Neural cell (in vitro differentiated cells): ENCODE results near the gene NFATC3.

ENCODE experiments used
- EP300 ChIP-seq: fragments of 450-650 bp; conservative IDR thresholded peaks from 2 replicates; pipeline ENCODE4 v1.6.1; 2014; ENCODE audit warnings: antibody characterized with exemption, mild to moderate bottlenecking, moderate library complexity; ENCODE audit not compliant: poor library complexity, severe bottlenecking
- EZH2 ChIP-seq: fragments of 200-600, 300-800 bp; shearing (Covaris generic), sonication (generic); IDR thresholded peaks from 2 replicates; pipeline ENCODE4 v1.6.1; 2014; ENCODE audit warnings: antibody characterized with exemption, low read length, borderline replicate concordance, mild to moderate bottlenecking; ENCODE audit not compliant: insufficient read depth, poor library complexity, severe bottlenecking
- POLR2AphosphoS5 ChIP-seq: IDR thresholded peaks from 2 replicates; pipeline ENCODE4 v1.6.1; 2012
- RAD21 ChIP-seq: fragments of 450-650 bp; conservative IDR thresholded peaks from 2 replicates; pipeline ENCODE4 v1.6.1; 2014; ENCODE audit warnings: antibody characterized with exemption, mild to moderate bottlenecking, moderate library complexity
- SMC3 ChIP-seq: fragments of 450-650 bp; conservative IDR thresholded peaks from 2 replicates; pipeline ENCODE4 v1.6.1; 2014; ENCODE audit warnings: antibody characterized with exemption, mild to moderate bottlenecking, moderate library complexity; ENCODE audit not compliant: poor library complexity
- TF ChIP-seq, protein P1 (sequence below): fragments of 450-650 bp; IDR thresholded peaks from 2 replicates; pipeline ENCODE4 v1.5.1; 2014; ENCODE audit warnings: antibody characterized with exemption, mild to moderate bottlenecking, moderate library complexity; ENCODE audit not compliant: poor library complexity, severe bottlenecking
- TF ChIP-seq, protein P2 (sequence below): IDR thresholded peaks from 2 replicates; pipeline ENCODE4 v1.6.1; 2012; ENCODE audit warnings: borderline replicate concordance

GRCh38 chr16:68155425-68155824, 70.3 kb downstream of the NFATC3 start:
- TF ChIP-seq POLR2AphosphoS5 (no peak), RAD21 (no peak), EZH2 (no peak), EP300 (no peak), SMC3 (no peak)
- TF ChIP-seq, protein P1, sequence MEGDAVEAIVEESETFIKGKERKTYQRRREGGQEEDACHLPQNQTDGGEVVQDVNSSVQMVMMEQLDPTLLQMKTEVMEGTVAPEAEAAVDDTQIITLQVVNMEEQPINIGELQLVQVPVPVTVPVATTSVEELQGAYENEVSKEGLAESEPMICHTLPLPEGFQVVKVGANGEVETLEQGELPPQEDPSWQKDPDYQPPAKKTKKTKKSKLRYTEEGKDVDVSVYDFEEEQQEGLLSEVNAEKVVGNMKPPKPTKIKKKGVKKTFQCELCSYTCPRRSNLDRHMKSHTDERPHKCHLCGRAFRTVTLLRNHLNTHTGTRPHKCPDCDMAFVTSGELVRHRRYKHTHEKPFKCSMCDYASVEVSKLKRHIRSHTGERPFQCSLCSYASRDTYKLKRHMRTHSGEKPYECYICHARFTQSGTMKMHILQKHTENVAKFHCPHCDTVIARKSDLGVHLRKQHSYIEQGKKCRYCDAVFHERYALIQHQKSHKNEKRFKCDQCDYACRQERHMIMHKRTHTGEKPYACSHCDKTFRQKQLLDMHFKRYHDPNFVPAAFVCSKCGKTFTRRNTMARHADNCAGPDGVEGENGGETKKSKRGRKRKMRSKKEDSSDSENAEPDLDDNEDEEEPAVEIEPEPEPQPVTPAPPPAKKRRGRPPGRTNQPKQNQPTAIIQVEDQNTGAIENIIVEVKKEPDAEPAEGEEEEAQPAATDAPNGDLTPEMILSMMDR = no peak
- TF ChIP-seq, protein P2, sequence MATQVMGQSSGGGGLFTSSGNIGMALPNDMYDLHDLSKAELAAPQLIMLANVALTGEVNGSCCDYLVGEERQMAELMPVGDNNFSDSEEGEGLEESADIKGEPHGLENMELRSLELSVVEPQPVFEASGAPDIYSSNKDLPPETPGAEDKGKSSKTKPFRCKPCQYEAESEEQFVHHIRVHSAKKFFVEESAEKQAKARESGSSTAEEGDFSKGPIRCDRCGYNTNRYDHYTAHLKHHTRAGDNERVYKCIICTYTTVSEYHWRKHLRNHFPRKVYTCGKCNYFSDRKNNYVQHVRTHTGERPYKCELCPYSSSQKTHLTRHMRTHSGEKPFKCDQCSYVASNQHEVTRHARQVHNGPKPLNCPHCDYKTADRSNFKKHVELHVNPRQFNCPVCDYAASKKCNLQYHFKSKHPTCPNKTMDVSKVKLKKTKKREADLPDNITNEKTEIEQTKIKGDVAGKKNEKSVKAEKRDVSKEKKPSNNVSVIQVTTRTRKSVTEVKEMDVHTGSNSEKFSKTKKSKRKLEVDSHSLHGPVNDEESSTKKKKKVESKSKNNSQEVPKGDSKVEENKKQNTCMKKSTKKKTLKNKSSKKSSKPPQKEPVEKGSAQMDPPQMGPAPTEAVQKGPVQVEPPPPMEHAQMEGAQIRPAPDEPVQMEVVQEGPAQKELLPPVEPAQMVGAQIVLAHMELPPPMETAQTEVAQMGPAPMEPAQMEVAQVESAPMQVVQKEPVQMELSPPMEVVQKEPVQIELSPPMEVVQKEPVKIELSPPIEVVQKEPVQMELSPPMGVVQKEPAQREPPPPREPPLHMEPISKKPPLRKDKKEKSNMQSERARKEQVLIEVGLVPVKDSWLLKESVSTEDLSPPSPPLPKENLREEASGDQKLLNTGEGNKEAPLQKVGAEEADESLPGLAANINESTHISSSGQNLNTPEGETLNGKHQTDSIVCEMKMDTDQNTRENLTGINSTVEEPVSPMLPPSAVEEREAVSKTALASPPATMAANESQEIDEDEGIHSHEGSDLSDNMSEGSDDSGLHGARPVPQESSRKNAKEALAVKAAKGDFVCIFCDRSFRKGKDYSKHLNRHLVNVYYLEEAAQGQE = no peak
